ENCODE measurements around the gene TBCB. TPM values are rescaled to one million over a fixed set of nuclear protein-coding genes. Genes with fewer than 3 reads are reported as not detected.

TBCB gene
- total RNA-seq = 100 to 1,000 TPM; 123 to 168 TPM

GRCh38 chr19:36115453-36116343 is at the start of gene TBCB:
Gene TBCB (plus strand): TSS chr19:36115468. CDS start chr19:36115561, 93 bp downstream.

GRCh38 chr19:36110487-36111199 is 4.6 kb upstream of the TBCB start, which contains the start of gene OVOL3:
Gene OVOL3 (plus strand): TSS chr19:36111143. CDS start chr19:36111203, 60 bp downstream.

GRCh38 chr19:36114721-36115452 is 381 bp upstream of the TBCB start, which contains the start of gene POLR2I:
Gene POLR2I (minus strand): TSS chr19:36114875. CDS start chr19:36114856, 19 bp downstream.

GRCh38 chr19:36139473-36140303 is 24.4 kb downstream of the TBCB start, which contains the start of gene CAPNS1:
Gene CAPNS1 (plus strand): TSS chr19:36140066. CDS start chr19:36141012, 946 bp downstream.

GRCh38 chr19:36152352-36153091 is 37.3 kb downstream of the TBCB start, which contains the start of gene COX7A1:
Gene COX7A1 (minus strand): TSS chr19:36152447. CDS start chr19:36152407, 40 bp downstream.

Other genes with a start within 250 kb of the TBCB start
- 1 to 10 TPM in 1 of 2 donors, under 1 TPM in 1; under 0.01 to 2.1 TPM for gene APLP1, start 246.9 kb upstream of the TBCB start, total RNA-seq
- gene NFKBID, start 214.9 kb upstream of the TBCB start, total RNA-seq = 10 to 100 TPM in 1 of 2 donors, 1 to 10 TPM in 1; 3.1 to 20.6 TPM
- gene HCST, start 212.9 kb upstream of the TBCB start, total RNA-seq = under 1 TPM in 1 of 2 donors, not detected in 1; 1.00 TPM
- gene TYROBP, start 207.2 kb upstream of the TBCB start, total RNA-seq = not detected
- 1 to 10 TPM; 5.2 to 5.7 TPM for gene LRFN3, start 179.1 kb upstream of the TBCB start, total RNA-seq
- gene SDHAF1, start 120.3 kb upstream of the TBCB start, total RNA-seq = 10 to 100 TPM in 1 of 2 donors, 1 to 10 TPM in 1; 9.6 to 20.6 TPM
- gene SYNE4, start 106.7 kb upstream of the TBCB start, total RNA-seq = under 1 TPM in 1 of 2 donors, not detected in 1; under 0.01 TPM
- gene ALKBH6, start 101.3 kb upstream of the TBCB start, total RNA-seq = 10 to 100 TPM; 28.6 to 29.0 TPM
- 1 to 10 TPM; 2.0 to 3.1 TPM for gene CLIP3, start 82.6 kb upstream of the TBCB start, total RNA-seq
- gene THAP8, start 61.2 kb upstream of the TBCB start, total RNA-seq = 1 to 10 TPM; 2.7 to 4.1 TPM
- gene WDR62, start 60.6 kb upstream of the TBCB start, total RNA-seq = 10 to 100 TPM in 1 of 2 donors, 1 to 10 TPM in 1; 6.2 to 16.3 TPM
- gene OVOL3, start 4.3 kb upstream of the TBCB start, total RNA-seq = not detected
- gene POLR2I, start 593 bp upstream of the TBCB start, total RNA-seq = 10 to 100 TPM; 37.5 to 72.3 TPM
- gene CAPNS1, start 24.6 kb downstream of the TBCB start, total RNA-seq = 100 to 1,000 TPM; 255 to 283 TPM
- 1 to 10 TPM in 1 of 2 donors, under 1 TPM in 1; 0.33 to 2.1 TPM for gene COX7A1, start 37.0 kb downstream of the TBCB start, total RNA-seq
- gene ZNF565, start 99.2 kb downstream of the TBCB start, total RNA-seq = 1 to 10 TPM; 1.7 to 2.1 TPM
- gene ZNF146, start 99.6 kb downstream of the TBCB start, total RNA-seq = 10 to 100 TPM; 38.2 to 49.6 TPM

All from melanocyte of skin (primary cell).